Measurements from ENCODE around the gene PHEX.
A peak's percentile ranks its signal among the peaks of the same experiment; 100 is the strongest.

The PHEX gene

DNA sequence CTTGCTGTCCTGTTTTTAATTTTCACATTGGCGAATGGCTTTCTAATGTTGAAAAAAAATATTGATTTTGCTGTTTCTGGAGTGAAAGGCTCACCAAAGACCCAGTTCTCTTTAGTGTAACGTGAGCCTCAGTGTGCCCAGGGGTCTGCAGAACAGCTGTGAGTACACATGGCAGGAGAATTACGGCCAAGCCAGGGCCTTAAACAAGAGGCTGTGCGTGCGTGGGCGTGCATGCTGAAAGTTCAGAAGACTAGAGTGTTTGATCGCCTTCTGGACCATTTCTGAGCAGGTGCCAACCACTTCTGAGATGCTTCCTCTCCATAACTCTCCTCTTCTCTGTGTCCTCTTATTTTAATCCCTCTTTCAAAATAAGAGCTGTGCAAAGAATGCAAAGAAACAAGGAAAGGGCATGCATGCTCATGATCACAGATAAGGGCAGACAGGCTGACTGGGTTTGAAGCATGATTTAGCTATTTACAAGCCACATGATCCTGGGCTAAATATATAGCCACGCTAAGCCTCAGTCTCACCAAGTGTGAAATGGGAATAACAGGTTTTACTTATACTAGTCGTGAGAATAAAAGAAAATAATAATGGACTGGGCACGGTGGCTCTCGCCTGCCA lies 9.9 kb downstream of the PHEX start:
- DNase-seq = no peak

- DNase-seq = no peak
These were observed 11.7 kb downstream of the PHEX start for GRCh38 chrX:22043872-22044271.

GRCh38 chrX:22047468-22047867 lies 15.3 kb downstream of the PHEX start:
- no peak for DNase-seq

DNA sequence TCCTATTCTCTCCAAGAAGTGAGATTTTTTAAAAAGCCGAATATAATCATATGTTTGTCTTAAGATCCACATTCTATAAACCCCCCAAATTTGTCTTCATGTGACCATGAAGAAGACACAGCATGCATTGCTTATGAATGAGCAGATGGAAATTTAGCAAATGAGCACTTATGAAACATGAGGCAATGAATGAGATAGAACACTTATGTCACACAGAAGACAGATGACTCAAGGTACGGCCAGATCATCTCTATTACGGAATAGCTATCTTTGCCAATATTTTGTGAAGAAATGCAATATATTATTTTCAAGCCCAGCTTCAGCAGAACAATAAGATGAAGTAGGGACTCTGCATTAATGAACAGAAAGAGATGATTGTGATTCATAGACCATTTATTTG lies 21.4 kb downstream of the PHEX start:
- DNase-seq = no peak

DNA sequence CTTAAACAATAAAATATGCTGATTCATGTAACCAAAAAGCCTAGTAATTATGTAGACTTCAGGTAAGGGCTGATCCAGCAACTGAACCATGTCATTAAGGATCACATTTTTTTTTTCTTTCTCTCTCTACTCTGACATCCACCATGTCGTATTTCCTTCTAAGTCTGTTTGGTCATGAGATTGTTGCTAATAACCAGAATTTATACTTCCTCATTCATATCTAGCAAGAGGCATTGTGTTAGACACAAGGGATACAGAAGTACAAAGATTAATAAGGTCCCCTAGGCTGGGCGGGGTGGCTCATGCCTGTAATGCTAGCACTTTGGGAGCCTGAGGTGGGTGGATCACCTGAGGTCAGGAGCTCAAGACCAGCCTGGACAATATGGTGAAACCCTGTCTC lies 24.1 kb downstream of the PHEX start:
- no peak for DNase-seq

GRCh38 chrX:22057667-22058066 lies 25.5 kb downstream of the PHEX start:
- no peak for DNase-seq

DNA sequence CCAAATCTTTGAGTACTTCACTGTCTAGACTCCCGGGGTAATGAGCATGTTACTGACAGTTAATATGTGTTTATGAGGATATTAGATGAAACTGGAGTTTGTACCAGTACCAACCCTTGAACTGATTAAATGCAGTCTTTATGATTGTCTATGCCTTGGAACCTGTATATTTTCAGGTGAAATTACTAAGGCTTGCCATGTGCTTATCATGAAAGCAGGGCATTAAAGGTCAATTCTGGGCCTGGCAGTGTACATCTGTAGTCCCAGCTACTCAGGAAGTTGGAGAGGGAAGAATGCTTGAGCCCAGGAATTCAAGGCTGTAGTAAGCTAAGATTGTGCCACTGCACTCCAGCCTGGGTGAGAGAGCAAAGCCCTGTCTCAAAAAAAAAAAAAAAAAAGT lies 27.6 kb downstream of the PHEX start:
- DNase-seq = no peak

DNA sequence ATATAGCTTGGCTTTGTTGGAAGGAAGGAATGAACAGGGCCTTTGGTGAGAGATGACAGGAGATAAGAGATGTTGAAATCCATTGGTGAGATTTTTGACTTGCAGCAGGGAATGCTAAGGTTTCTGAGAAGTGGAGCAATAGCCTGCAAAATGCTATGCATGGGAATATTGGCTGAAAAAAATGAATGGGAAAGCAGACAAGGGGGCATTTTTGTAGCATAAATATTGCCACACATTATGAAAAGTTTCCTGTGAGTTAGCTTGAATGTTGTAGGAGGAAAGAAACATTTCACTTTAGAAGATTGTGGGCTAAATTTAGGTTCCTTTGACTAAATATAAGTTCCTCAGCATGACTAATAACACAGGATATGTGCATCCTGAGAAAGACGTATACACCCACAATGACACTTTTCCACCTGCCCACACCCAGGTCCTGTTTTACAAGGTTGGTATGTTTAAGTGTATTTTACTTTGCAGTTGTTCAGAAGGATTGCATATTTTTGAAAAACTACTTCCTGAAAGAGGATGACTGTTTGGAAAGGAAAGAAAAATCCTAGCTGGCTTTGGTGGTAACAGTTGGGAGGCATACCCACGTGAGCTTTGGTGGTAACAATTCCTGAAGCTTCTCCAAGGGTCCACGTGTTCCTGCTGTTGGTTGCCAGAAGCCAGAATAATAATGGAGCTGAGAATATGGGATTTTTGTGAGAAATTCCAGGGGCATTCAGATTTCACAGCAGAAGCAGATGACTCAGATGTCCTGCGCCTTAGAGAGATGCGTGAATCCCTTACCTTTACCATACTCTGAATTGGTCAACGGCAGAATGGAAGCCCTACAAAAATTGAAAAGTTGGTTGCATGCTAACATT lies 28.5 kb downstream of the PHEX start:
- no peak for DNase-seq

GRCh38 chrX:22063284-22063683 lies 31.2 kb downstream of the PHEX start:
- DNase-seq = no peak

DNA sequence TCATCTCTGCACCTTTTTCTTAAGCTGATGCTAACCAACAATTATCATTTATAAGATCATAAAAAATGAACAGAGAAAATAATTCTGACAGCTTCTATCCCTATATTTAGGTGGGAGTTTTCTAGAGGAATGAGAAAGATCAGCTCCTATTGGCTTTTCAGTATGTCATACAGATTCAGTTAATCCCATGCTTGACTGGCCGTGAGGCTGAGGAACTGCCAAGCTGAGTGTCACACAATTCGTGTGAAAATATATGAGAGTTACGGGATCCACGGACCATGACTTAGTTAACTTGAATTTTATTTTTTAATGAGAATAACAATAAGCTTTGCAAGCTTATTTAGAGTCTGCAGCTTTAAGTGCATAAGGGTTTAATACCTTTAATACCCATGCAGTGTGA lies 37.5 kb downstream of the PHEX start:
- DNase-seq = no peak

GRCh38 chrX:22073928-22074327 lies 41.8 kb downstream of the PHEX start:
- DNase-seq = no peak

- DNase-seq = no peak
These were observed 46.0 kb downstream of the PHEX start for GRCh38 chrX:22078117-22078516.

GRCh38 chrX:22081475-22082092 lies 49.5 kb downstream of the PHEX start:
- peak; percentile 80 for DNase-seq

GRCh38 chrX:22086003-22086402 lies 53.9 kb downstream of the PHEX start:
- DNase-seq = no peak

- no peak for DNase-seq
These were observed 55.0 kb downstream of the PHEX start for GRCh38 chrX:22087011-22087557.

GRCh38 chrX:22088326-22088725 lies 56.2 kb downstream of the PHEX start:
- no peak for DNase-seq

- DNase-seq = no peak
These were observed 58.1 kb downstream of the PHEX start for GRCh38 chrX:22090181-22090580.

GRCh38 chrX:22093550-22093949 lies 61.4 kb downstream of the PHEX start:
- DNase-seq = no peak

DNA sequence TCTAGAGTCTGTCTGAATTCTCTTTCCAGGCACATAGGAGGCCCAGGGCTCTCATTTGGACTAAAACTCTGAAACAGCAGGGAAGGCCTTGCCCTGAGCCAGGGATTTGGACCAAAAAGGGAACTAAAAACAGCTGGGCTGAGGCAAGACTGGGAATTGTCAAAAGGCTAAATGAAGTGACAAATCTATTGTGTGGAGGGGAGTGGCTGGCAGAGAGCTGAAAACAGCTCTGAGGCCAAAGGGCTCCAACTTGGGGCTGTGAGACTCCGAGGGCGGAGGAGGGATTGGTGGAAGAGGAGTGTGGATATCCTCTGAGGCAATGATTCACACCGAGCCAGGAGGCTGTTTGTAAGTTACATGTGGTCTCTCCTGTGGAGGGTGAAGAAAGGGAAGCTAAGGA lies 63.2 kb downstream of the PHEX start:
- DNase-seq = no peak

GRCh38 chrX:22095856-22096255 lies 63.7 kb downstream of the PHEX start:
- no peak for DNase-seq

- DNase-seq = peak; percentile 68
These were observed 65.0 kb downstream of the PHEX start for GRCh38 chrX:22097012-22097694.

- no peak for DNase-seq
These were observed 73.1 kb downstream of the PHEX start for GRCh38 chrX:22105231-22105630.

- no peak for DNase-seq
These were observed 73.8 kb downstream of the PHEX start for GRCh38 chrX:22105971-22106370.

Measured in DMS53 (cell line).